ENCODE results near the gene CHST12.

CHST12 gene

DNA sequence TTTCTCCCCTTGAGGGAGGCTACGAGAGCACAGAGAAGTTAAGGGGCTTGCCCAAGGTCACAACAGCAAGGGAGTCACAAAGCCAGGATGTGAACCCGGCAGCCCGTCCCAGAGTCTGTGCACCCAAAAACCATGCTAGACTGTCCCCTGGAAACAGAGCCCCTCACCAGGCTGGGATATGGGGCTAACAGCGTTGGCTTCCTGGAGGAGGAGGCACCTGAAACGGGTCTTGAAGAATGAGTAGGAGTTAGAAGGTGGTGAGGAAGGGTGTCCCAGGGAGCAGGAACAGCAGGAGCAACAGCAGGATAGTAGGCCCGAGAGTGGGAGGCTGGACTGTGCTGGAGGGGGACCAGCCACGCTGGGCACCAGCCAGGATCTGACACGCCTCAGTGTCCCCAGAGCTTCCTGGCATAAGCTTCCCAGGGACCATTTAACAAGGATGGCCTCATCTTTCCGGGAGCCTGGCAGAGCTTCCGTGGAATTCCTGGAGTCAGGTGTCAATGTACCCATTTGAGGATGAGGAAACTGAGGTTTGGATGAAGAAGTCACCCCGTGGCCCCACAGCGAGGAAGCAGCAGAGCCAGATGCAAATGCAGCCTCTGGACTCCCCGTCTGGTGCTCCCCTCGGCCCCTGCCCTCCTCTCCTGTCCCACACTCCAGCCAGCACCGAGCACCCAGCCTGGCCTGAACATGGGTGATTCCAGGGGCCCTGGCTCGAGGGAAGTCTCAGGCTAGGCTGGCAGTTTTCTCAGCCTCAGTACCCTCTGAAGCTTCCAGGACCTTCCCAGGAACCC is 76.1 kb downstream of the CHST12 start:
- no peak for DNase-seq (ENCODE audit: low spot score)

DNA sequence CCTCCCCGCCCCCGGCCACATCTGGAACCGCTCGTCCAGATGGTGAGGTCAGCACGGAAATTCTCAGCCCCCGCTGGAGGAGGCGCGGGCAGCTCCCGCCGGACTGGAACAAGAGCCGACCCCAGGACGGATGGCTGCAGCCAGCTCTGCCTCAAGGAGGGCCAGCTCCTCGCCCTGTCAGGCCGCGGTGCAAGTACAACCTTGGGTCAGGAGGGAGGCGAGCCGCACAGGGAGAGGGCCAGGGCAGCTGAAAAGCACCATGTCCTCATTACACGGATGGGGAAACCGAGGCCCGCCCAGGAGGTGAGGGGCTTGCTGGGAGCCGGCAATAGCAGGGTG is 76.6 kb downstream of the CHST12 start:
- no peak for DNase-seq (ENCODE audit: low spot score)

DNA sequence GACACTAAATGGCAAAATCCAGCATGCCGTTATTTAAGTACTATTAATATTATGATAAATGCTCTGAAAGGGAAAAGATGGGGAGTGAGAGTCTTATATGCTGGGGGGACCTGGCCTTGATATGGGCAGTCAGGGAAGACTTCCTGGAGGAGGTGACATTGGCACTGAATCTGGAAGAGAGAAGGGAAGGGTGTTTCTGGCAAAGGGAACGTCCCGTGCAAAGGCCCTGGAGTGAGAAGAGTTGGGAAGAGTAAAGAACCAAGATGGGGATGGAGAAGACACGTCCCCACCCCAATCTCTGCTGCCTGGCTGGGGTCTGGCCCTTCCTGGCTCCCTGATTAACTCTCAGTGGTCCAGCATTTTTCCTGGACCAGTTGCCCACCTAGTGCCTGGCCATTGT is 77.8 kb downstream of the CHST12 start:
- no peak for DNase-seq (ENCODE audit: low spot score)

DNA sequence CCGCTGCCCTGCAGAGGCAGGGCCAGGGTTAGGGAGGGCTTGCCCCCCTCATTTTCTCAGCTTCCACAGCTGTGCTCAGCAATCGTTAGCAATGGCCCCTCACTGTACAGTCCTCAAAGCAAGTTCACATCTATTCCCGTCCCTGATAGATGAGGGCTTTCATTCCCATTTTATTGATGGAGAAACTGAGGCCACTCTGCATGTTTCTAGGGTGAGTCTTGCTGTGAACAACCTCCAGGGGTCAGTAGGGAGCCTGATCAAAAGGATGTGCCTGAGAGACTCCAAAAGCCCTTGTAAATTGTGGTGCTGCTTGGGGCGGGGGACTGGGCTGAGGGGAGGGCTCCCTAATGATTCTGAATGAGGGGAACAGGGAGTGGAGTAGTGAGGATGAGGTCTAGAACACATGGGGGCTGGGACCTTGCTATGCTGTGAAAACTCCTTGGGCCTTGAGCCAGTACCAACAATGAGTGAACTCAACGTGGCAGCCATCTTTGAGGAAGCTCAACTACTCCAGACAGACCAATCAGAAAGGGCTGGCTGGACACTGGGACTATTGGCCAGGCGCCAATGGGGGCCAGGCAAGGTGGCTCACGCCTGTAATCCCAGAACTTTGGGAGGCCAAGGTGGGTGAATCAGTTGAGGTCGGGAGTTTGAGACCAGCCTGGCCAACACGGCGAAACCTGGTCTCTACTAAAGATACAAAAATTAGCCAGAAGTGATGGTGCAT is 79.5 kb downstream of the CHST12 start:
- no peak for DNase-seq (ENCODE audit: low spot score)

DNA sequence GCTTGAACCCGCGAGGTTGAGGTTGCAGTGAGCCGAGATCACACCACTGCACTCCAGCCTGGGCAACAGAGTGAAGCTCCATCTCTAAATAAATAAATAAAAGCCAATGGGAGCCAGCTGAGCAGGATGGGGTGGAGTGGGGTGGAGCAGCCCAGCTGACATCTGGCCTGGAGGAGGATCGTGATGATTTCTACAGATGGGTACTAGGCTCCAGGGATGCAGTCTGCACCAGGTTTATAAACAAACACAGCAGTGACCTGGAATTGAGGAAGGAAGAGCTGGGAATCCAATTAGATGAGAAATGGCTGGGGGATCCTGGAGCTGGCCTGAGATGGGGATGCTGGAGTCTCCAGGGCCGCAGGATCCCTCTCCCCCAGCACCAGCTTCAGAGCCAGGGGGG is 80.1 kb downstream of the CHST12 start:
- no peak for DNase-seq (ENCODE audit: low spot score)

DNA sequence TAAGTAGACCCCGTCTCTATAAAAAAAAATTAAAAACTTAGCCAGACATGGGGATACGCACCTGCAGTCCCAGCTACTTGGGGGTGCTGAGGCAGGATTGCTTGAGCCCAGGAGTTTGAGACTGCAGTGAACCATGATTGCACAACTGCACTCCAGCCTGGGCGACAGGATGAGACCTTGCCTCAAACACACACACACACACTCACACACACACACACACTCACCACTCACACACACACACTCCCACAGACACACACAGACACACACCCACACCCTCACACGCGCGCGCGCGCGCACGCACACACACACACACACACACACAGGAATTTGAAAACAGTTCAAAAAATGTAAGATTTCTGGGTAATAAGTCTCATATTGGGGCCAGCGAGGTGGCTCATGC is 81.5 kb downstream of the CHST12 start:
- no peak for DNase-seq (ENCODE audit: low spot score)

DNA sequence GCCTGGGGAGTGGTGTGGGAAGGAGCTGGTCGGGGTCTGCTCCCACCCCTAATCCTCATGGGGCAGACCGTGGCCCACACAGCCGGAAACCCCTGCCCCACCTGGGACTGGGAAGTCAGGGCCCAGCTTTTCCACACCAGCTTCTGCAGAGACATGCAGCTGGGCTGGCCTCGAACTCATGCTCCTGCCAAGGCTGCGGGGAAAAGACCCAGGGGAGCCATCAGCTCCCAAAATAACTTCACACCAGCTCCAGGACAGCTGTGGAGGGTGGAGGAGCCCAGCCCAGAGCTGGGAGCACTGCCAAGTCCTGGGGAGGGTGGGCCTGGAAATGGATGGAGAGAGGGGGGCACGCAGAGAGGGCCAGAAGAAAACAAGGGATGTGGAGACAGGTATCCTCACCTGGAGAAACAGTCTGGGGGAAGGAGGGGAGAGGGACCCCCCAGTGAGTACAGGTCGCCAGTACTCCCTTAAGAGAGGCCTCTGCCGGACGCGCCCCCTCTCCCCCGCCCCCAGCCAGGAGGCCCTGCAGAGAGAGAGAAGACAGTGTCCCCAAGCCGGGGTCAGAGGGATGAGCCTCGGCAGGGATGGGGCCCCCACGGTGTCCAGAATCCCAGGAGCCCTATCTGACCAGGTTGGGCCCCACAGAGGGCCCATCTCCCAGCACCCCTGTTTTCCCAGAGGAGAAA is 84.3 kb downstream of the CHST12 start:
- DNase-seq (ENCODE audit: low spot score) = no peak

DNA sequence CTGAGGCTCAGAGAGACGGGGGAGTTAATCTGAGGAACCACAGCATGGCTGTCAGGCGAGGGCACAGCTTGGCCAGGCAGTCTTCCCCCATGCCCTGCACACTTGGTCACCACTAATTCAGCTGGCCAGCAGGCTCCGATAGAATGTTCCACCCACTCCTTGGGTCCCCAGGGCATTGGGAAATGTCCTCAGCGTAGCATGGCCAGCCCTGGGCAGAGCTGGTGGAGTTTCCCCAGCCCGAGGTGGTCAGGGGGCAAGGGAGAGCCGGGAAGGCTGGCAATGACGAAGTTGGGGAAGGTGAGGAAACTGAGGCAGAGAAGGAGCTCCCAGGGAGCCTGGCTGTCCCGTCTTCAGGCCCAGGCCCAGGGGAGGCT is 84.8 kb downstream of the CHST12 start:
- no peak for DNase-seq (ENCODE audit: low spot score)

DNA sequence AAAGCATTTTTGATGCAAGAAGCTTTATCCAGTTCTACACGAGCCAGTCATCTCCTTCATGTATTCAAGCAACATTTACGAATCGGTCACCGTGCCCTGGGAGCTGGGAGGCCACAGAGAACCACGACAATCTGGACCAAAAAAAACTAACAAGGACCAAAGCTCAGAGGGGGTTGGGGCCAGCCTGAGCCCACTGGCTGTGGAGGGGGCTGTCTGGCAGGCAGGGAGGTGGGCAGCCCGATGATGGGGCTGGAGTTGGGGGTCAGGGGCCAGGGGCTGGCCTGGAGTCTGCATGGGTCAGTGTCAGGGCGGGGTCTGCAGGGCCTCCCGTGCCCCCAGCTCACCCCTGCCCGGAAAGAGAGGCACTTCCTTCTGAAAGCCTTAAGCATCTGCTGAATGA is 85.3 kb downstream of the CHST12 start:
- DNase-seq (ENCODE audit: low spot score) = no peak

DNA sequence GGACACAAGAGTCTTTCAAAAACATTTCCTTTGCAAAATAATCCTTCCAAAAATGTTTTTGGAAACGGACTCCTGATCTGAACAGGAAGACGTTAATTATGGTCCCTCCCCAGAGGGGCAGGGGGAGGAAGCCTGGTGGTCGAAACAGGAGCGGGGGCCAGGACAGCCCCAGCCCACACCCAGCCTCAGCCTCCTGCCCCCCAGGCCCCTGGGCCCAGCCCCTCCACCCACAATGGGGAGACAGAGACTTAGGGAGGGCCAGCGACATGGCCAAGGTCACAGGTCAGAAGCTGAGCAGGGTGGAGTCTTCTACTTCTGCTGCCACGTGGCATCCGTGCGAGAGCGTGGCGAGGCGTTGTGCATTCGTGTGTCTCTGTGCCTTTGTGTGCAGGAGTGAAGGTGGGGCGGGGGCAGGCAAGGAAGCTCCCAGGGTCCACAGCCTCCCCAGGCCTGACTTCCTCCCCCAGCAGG is 86.8 kb downstream of the CHST12 start:
- no peak for DNase-seq (ENCODE audit: low spot score)

DNA sequence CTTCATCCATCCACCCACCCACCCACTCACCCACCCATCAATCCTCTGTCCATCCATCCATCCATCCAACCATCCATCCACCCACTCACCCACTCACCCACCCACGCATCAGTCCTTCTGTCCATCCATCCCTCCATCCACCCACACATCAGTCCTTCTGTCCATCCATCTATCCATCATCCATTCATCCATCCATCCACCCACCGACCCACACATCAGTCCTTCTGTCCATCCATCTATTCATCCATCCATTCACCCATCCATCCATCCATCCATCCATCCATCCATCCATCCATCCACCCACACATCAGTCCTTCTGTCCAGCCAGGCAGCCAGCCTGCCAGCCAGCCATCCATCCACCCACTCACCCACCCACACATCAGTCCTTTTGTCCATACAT is 88.6 kb downstream of the CHST12 start:
- DNase-seq (ENCODE audit: low spot score) = no peak

DNA sequence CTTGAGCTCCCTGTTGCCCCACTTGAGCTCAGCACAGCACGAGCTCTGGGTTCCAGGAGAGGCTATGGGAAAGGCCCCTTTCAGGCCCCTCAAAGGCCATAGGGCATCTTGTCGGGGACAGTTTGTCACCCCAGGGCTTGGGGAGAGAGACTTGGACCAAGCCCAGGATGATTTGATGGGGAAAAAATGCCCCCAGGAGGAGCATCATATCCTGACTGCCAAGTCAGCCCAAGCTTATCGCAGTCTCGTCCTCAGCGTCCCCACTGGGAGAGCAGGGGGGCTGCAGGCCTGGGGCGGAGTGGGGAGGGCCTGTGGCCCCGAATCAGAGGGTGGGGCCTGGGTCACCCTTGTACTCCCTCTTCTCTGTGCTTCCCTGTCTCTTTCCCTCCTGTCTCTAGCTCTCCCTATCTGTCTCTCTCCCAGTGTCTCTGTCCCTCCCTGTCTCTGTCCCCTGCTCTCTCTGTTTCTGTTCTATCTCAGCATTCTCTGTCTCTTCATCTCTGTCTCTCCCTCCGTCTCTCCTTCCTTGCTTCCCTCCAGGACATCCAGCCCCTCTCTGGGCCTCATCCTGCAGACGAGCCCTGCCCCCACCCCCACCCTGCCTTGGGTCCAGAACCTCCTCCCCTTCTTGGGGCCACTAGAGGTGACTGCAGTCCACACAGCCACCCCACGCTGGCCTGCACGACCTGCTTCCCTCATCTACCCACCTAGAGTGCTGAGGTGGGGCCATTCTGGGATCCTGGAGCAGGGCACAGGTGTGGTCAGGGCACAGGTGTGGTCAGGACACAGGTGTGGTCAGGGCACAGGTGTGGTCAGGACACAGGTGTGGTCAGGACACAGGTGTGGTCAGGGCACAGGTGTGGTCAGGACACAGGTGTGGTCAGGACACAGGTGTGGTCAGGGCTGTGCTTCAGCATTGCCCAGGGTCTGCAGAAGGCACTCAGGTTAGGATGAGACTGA is 90.1 kb downstream of the CHST12 start:
- no peak for DNase-seq (ENCODE audit: low spot score)

DNA sequence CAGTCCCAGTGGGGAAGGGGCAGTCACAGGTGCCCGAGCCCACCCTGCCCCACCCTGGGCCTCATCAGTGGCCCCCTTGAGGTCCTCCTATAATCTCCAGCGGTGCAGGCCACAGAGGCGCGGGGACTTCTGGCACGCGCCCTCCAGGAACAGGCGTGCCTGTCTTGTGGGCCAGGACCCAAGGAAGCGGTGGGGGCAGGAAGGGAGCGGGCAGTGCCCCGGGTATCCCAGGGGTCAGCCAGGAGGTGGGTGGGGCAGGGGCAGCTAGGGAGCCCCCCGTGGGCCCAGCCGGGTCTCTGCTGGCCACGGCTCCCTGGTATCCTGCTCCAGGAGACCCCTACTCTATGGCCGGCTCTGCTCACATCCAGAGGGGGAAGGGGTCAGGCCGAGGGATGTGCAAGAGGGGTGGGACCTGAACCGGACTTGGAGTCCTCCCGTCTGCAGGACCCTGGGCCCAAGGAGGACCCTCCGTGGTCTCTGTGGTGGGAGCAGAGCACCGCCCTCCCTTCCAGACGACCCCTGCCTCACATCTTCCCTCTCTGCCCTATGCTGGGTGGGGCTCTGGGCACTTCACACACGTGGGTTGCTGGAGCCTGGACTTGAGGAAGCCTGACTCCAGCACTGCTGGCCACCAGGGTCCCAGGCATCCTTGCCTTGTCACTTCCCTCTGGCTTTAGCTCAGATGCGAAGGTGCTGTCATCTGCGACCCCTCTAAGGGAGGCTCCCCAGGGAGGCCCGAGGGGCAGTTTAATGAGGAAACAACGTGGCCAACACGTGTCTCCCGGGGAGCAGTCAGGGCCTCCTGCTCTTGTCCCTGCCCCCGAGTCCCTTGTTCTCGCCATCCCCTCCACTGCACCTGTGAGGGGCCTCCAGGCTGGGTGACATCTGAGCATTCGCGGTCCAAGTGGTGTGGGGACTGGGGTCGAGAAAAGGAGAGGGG is 91.0 kb downstream of the CHST12 start:
- no peak for DNase-seq (ENCODE audit: low spot score)

DNA sequence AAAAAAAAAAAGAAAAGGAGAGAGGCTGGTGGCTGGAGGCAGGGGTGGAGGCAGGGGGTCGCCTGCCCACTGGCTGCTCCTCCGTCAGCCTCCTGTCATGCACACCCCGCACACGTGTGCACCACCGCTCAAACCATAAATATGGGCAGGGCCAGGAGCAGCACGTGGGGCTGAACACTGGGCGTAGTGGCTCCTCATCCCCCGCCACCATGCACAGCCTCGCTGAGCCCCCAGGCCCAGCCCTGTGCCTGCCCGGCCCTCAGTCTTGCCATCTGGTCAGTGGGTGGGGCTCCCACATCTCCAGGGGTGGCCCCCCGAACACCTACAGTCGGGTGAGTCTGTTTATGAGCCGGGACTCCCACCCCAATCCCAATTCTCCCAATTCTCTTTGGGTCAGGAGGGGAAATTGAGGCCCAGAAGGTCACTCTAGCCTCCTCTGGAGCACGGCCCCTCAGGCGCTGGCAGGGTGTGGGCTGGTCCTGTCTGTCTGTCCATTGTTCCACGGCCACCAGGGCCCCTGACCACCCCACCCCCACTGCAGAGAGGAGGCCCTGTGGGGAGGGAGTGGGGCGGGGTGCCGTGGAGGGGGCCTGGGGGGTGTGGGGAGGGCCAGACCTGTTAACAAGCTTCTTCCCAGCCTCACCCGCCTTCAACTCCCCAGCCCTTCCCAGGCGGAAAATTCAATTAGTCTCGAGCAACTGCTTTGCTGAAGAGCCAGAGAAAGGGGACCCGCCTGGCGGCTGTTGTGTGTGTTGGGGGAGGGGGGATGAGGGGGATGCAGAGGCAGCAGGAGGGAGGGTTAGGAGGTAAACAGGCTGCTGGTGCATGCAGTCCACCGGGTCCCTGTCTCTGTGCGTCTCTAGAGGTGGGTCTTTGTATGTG is 92.2 kb downstream of the CHST12 start:
- DNase-seq (ENCODE audit: low spot score) = no peak

DNA sequence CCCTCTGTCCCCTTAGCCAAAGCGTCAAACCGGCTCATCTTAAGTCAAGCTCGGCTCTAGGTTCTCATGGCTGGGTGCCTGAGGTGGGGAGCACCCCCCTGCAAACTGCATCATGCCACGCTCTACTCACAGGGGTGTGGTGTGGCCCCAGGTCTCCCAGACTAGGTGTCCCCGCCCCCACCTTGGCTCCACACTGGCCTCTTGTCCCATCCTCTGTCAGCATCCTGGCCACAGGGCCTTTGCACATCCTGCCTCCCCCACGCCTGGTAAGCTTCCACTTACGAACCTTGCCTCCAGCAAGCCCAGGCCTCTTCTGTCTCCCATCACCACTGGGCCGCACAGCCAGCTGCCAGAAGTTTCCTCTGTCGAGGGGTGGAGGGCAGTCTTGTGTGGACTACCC is 93.0 kb downstream of the CHST12 start:
- no peak for DNase-seq (ENCODE audit: low spot score)

DNA sequence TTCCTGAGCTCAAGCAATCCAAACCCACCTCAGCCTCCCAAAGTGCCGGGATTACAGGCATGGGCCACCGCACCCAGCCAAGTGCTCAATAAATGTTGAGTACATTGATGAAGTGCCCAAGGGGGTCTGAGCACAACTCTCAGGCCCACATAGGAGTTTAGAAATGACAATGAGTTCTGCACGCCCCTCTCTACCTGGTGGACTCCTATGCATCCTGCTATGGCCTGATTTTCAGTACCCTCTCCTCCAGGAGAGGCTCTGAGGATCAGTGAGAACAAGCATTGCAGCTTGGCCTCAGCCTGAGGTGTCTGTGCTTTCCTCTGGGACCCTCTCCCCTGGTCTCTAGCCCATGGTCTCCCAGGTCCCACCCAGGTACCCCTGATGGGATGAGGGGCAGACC is 93.7 kb downstream of the CHST12 start:
- no peak for DNase-seq (ENCODE audit: low spot score)

DNA sequence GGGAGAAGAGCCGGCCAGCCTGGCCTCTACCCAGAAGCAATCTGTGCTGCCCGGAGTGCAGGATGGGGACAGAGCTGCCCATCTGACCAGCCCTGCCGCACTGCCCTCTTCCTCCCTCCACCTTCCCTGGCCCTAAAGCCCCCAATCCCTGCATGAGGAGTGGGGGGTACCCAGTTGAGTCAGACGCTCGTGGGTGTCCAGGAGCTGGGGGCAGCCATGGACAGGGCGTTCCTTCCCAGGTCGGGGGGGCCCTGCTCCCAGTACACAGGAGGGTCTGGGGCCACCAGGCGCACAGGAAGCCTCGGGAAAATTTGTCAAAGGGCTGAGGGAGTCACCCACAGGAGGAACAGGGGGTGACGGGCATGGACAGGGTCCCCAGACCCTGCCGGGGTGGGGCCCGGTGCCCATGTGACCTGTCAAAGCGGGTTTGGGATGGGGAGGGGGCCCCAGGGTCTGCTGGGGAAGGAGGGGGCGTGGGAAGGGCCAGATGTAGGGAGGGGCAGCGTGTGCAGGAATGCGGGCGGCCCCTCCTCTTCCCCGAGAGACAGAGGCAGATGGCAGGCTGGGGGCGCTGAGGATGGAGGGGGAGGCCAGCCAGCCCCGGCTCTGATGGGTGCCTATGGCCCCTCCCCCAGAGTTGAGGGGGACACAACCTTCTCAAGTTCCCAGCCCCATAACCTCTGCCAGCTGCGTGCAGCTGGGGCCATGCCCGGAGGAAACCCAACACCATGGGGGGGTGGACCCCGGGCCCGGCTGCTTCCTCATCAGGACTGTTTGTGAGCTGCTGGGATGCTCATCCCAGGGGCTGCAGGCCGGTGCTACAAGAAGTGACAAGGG is 94.3 kb downstream of the CHST12 start:
- DNase-seq (ENCODE audit: low spot score) = no peak
